GM12872 (cell line): ENCODE measurements around the gene LPIN3.

Experiments used
- TF ChIP-seq, protein P1 (sequence below): IDR thresholded peaks from 3 replicates; pipeline ENCODE4 v1.5.1; 2011; ENCODE audit warnings: low read depth, mild to moderate bottlenecking, low read length, moderate library complexity; ENCODE audit not compliant: insufficient read depth

LPIN3 gene

DNA sequence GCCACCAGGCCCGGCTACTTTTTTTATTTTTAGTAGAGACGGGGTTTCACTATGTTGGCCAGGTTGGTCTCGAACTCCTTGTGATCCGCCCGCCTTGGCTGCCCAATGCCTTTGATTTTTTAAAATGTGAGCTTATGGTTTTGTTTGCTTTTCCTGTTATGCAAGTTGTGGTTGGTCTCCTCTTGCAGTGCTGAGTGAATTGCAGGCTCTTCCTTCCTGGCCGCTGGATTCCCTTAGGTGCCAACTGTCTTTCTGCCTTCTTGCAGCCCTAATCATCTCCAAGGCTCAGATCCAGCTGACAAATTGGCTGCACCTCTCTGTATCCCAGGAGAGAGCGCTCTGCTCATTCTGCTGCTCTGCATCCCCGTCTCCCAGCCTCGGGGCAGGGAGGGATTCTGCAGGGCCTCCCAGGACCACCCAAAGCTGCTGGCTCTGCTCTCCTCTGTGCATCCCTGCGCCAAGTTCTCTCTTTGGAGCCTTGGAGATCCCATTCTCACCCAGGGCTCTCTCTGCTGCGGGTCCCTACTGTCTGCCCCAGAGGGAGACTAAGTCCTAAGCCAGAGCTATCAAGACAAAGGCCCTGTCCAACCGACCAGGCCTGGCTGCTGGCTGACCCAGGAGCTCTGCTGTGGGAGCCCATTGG, 40.1 kb downstream of the LPIN3 start:
- TF ChIP-seq, protein P1, sequence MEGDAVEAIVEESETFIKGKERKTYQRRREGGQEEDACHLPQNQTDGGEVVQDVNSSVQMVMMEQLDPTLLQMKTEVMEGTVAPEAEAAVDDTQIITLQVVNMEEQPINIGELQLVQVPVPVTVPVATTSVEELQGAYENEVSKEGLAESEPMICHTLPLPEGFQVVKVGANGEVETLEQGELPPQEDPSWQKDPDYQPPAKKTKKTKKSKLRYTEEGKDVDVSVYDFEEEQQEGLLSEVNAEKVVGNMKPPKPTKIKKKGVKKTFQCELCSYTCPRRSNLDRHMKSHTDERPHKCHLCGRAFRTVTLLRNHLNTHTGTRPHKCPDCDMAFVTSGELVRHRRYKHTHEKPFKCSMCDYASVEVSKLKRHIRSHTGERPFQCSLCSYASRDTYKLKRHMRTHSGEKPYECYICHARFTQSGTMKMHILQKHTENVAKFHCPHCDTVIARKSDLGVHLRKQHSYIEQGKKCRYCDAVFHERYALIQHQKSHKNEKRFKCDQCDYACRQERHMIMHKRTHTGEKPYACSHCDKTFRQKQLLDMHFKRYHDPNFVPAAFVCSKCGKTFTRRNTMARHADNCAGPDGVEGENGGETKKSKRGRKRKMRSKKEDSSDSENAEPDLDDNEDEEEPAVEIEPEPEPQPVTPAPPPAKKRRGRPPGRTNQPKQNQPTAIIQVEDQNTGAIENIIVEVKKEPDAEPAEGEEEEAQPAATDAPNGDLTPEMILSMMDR: no peak

DNA sequence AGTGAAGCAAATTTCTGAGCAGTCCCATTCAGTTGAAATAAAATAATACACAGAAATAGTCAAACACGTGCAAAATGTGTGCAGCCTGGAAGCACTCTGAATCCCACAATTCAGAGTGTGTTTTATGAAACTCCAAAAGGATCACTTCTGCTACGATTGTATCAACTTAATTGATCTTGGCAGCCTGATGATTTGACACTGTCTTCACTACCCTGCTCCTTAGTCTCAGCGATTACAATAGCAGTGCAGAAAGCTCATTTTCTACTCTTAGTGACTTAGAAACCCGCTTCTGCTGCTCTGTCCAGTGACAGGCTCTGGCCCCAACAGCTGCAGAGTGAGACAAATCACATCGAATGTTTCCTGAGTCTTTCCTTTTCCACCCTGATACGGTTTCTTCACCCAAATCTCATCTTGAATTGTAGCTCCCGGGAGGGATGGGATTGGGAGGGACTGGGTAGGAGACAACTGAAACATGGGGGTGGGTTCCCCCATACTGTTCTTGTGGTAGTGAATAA, 42.2 kb downstream of the LPIN3 start:
- TF ChIP-seq, protein P1: no peak

DNA sequence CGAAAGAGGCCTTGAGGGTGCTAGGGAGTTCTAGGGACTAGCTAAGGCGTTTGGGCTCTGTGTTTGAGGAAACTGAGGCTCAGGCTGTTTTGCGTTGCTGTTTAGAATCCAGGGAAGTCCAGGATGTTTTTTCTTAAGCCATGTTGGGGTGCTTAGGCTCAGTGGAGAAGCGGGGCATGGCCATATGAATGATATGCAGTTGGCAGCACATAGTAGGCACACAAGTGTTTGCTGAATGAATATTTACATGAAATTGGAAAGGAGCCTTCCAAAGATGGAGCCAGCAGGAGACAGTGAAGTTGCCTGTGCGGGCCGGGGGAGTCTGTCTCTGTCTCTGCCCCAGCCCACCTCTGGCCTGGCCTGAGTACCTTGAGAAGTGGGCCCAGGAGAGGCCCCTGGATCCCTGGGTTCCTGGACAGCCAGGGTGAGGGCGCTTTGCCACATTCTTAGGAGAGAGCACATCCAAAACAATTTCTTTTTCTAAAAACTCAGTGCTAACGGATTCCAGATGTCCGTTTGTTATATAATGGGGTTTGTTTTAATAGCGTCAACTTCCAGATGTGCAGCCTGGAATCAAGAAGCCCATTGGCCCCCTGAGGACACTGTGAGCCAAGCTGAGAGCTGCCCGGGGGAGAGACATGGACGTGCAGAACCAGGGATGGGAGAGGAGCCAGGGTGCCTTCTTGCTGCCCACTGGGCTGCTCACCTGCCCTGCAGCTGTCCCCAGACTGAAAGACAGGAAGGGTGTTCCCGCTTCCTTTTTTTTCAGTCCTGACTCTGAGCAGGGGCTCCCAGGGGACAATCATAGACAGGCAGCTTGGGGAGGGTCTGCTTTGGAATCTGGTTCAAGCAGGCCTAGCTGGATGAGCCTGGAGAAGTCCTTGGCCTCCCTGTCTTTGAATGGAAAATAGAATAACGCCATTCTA, 46.1 kb downstream of the LPIN3 start:
- TF ChIP-seq, protein P1: no peak

DNA sequence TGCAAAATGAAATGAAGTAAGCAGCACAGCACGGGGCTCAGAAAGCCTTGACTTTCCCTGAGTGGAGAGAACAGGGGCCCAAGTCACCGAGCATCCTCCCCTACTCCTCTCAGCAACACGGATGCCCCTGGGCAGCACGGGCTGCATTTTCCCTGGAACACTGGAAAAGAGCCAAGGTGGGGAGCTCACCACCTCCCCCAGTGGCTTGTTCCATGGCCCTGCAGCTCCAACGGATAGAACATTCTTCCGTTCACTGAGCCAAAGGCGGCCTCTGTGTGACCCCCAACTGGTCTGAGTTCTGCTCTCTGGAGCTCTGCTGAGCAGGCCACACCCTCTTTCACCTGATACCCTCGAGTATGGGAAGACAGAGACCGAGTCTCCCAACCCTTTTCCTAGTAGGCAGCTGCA, 46.8 kb downstream of the LPIN3 start:
- TF ChIP-seq, protein P1: no peak

DNA sequence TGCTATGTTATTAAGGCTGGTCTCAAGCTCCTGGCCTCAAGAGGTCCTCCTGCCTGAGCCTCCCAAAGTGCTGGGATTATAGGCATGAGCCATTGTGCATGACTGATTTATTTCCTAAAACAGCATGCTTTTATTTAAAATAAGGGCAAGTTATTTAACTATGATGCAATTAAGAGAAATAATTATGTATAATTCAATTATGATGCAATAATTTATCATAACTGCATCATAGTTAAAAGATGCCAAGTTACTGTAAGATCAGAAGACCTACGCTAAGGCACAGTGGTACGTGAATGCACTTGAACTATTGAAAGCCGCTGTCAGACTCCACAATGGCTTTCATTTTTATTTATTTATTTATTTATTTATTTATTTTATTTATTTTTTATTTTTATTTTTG, 50.3 kb downstream of the LPIN3 start:
- TF ChIP-seq, protein P1: no peak

DNA sequence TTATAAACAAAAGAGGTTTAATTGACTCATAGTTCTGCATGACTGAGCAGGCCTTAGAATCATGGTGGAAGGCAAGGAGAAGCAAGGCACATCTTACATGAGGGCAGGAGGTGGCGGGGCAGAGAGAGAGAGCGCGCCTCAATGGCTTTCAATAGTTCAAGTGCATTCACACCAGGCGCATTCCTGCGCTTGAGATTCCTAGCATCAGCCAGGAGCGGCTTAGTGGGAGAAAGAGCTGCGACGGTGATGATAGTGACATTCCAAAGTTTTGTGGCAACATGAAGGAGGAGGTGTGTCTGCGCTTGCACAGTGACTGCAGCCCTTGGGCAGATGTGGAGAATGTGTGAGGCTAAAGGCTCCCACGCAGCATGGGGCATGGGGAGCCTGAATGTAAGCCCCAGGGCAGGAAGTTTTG, 51.0 kb downstream of the LPIN3 start:
- TF ChIP-seq, protein P1: no peak

DNA sequence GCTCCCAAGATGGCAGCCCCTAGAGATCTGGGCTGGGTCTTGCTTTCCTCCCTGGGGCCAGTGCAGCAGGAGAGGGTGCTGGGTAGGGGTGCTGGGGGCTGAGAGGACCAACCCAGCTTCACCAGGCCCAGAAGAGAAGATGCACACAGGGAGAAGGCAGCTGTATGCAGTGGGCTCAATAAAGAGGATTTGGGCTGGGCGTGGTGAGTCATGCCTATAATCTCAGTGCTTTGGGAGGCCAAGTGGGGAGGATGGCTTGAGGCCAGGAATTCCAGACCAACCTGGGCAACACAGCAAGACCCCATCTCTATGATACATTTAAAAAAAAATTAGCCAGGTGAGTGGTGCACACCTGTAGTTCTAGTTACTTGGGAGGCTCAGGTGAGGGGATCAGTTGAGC, 51.7 kb downstream of the LPIN3 start:
- TF ChIP-seq, protein P1: no peak
